Loucy (cell line): Measurements from ENCODE around the gene SELENOO.

ENCODE experiments used
- CTCF ChIP-seq: fragments of 200-600 bp; sonication (generic); conservative IDR thresholded peaks from 2 replicates; pipeline ENCODE4 v1.5.1; 2014; ENCODE audit warnings: mild to moderate bottlenecking, antibody characterized with exemption, low read length
- EZH2phosphoT487 ChIP-seq: fragments of 200-600 bp; IDR thresholded peaks from 2 replicates; pipeline ENCODE4 v1.6.1; 2018; ENCODE audit warnings: antibody characterized with exemption, mild to moderate bottlenecking, moderate library complexity, borderline replicate concordance

- TF ChIP-seq CTCF (no peak), EZH2phosphoT487 (no peak)
These were observed 55.5 kb downstream of the SELENOO start for GRCh38 chr22:50256258-50256862.
